GM12878 (cell line): ENCODE measurements around the gene CHMP6. TPM values are rescaled to one million over a fixed set of nuclear protein-coding genes. Genes with fewer than 3 reads are reported as not detected.

Experiments used
- ATAC-seq: fragments of 200-7000 bp; cut with Tn5 transposase; 3 replicates; pipeline ENCODE4 v1.9.1; 2020; ENCODE audit warnings: mild to moderate bottlenecking, moderate library complexity
- BruUV-seq: library from RNA; stranded (reverse); fragments of 400-500 nt; replicated peaks from 2 replicates; lab custom pipeline; 2021; lab: Mats Ljungman, UMichigan
- CTCF ChIA-PET: fragments of 300-600 bp; sonication (Branson Sonifier 250); formaldehyde crosslinking; extraction: SDS; loops from one replicate; lab custom pipeline; 2021; ENCODE audit warnings: inconsistent platforms; lab: Yijun Ruan, JAX
- POLR2A ChIA-PET: fragments of 350-600 bp; formaldehyde crosslinking; extraction: SDS; loops from one replicate; lab custom pipeline; 2021; ENCODE audit warnings: inconsistent platforms; lab: Charles Lee
- RAD21 ChIA-PET: fragments of 300-600 bp; sonication (Branson Sonifier 250); formaldehyde crosslinking; loops from one replicate; lab custom pipeline; 2023; ENCODE audit warnings: antibody characterized with exemption; ENCODE audit not compliant: unreplicated experiment; lab: Charles Lee
- SMC1A ChIA-PET: fragments of 300-600 bp; sonication (Branson Sonifier 250); formaldehyde crosslinking; loops from one replicate; lab custom pipeline; 2023; ENCODE audit not compliant: unreplicated experiment, uncharacterized antibody; lab: Charles Lee
- DNase-seq: peaks from one replicate; pipeline ENCODE4 v3.0.0-alpha.2; 2011; ENCODE audit warnings: low read depth, low spot score
- FAIRE-seq: peaks from 3 replicates; lab custom pipeline; 2011; peaks lifted over from hg19 to GRCh38; lab: Jason Lieb, UNC
- H2AFZ ChIP-seq: 2 replicates; pipeline ENCODE4 v1.6.0; 2011; ENCODE audit warnings: low read depth, low read length, control low read depth; ENCODE audit not compliant: control insufficient read depth
- H3K27ac ChIP-seq: 2 replicates; pipeline ENCODE4 v1.5.1; 2011; ENCODE audit warnings: control low read depth; ENCODE audit not compliant: control insufficient read depth, insufficient read depth
- H3K27me3 ChIP-seq, 2 experiments: replicated peaks in 1 of 2; 2 replicates each; pipeline versions ENCODE4 v1.6.0 to v1.6.1; 2011; ENCODE audit warnings: low read length in 1 of 2; ENCODE audit not compliant: control insufficient read depth in 2 of 2, insufficient read depth in 2 of 2
- H3K36me3 ChIP-seq, 2 experiments: 2 replicates each; pipeline ENCODE4 v1.5.1; 2011; ENCODE audit warnings: low read length in 1 of 2; ENCODE audit not compliant: control insufficient read depth in 2 of 2, insufficient read depth in 2 of 2
- H3K4me1 ChIP-seq: 2 replicates; pipeline ENCODE4 v1.6.1; 2011; ENCODE audit warnings: mild to moderate bottlenecking, low read length, moderate library complexity, mixed read lengths; ENCODE audit not compliant: control insufficient read depth, insufficient read depth
- H3K4me2 ChIP-seq: 2 replicates; pipeline ENCODE4 v1.6.0; 2011; ENCODE audit warnings: control low read depth; ENCODE audit not compliant: control insufficient read depth, insufficient read depth
- H3K4me3 ChIP-seq: fragments of 200-600 bp; sonication (generic); 2 replicates; pipeline ENCODE4 v1.5.1; 2016
- H3K79me2 ChIP-seq: 2 replicates; pipeline ENCODE4 v1.6.0; 2011; ENCODE audit warnings: low read length; ENCODE audit not compliant: control insufficient read depth, insufficient read depth
- H3K9ac ChIP-seq: 2 replicates; pipeline ENCODE4 v1.8.0; 2011; ENCODE audit warnings: low read length, control low read depth, mixed read lengths; ENCODE audit not compliant: control insufficient read depth, insufficient read depth
- H3K9me3 ChIP-seq: replicated peaks from 3 replicates; pipeline ENCODE4 v1.5.1; 2011; ENCODE audit warnings: mild to moderate bottlenecking, low read length; ENCODE audit not compliant: control insufficient read depth, insufficient read depth
- H4K20me1 ChIP-seq: 2 replicates; pipeline ENCODE4 v1.6.0; 2011; ENCODE audit not compliant: control insufficient read depth, insufficient read depth
- CBX3 ChIP-seq: fragments of 200-600 bp; sonication (generic); IDR thresholded peaks from 2 replicates; pipeline ENCODE4 v1.6.1; 2016; ENCODE audit warnings: low read depth, borderline replicate concordance
- FOS ChIP-seq: IDR thresholded peaks from 3 replicates; pipeline ENCODE4 v1.6.1; 2011; ENCODE audit warnings: borderline replicate concordance; ENCODE audit not compliant: insufficient read length; ENCODE audit errors: extremely low read depth
- KLF5 ChIP-seq: fragments of 450-650 bp; IDR thresholded peaks from 2 replicates; pipeline ENCODE4 v1.6.1; 2014; ENCODE audit warnings: mild to moderate bottlenecking; ENCODE audit not compliant: partially characterized antibody
- MTA2 ChIP-seq: fragments of 450-650 bp; IDR thresholded peaks from 2 replicates; pipeline ENCODE4 v1.6.1; 2016; ENCODE audit warnings: low read depth, mild to moderate bottlenecking, moderate library complexity
- NFXL1 ChIP-seq: fragments of 450-650 bp; IDR thresholded peaks from 2 replicates; pipeline ENCODE4 v1.6.1; 2017; ENCODE audit warnings: antibody characterized with exemption, mild to moderate bottlenecking, borderline replicate concordance
- POLR2AphosphoS5 ChIP-seq: IDR thresholded peaks from 2 replicates; pipeline ENCODE4 v1.6.1; 2011; ENCODE audit warnings: mild to moderate bottlenecking, low read length, inconsistent platforms
- SMARCA5 ChIP-seq: fragments of 450-650 bp; IDR thresholded peaks from 2 replicates; pipeline ENCODE4 v1.6.1; 2017; ENCODE audit warnings: mild to moderate bottlenecking
- WGBS: methylation state at CpG from one replicate; pipeline ENCODE4 v1.1.6; 2016; ENCODE audit warnings: low lambda C conversion rate; ENCODE audit not compliant: insufficient replicate concordance, insufficient coverage; ENCODE audit errors: missing lambda C conversion rate; 5-methylcytosine and 5-hydroxymethylcytosine counted together
- in situ Hi-C: fragments of 300-500 bp; cut with MboI; formaldehyde crosslinking; loops from 9 replicates; pipeline ENCODE4 v1.14.3; 2018; ENCODE audit warnings: mixed read lengths
- intact Hi-C: fragments of 100-400 bp; cut with micrococcal nuclease; formaldehyde crosslinking; loops from one replicate; pipeline ENCODE4 v1.14.2; 2022; ENCODE audit not compliant: unreplicated experiment
- polyA plus RNA-seq, 11 experiments: library from polyadenylated mRNA; depleted of rRNA in 4 of 11; unstranded in 6 of 11; stranded (reverse) in 5 of 11; fragments of >200 nt; fragmentation: Nextera tagmentation in 4 of 11; fragmentation: Illumina TruSeq in 1 of 11; extraction: Ambion mirVana in 4 of 11; extraction: Trizol in 1 of 11; gene quantifications; 1 replicate in 1 of 11; 2 replicates in 10 of 11; pipeline versions ENCODE4 v1.2.1 to v1.2.3, GENCODE V29; 2011 to 2016; ENCODE audit warnings: inconsistent platforms in 2 of 11, missing spikeins in 2 of 11, low read depth in 1 of 11
- total RNA-seq, 4 experiments: library from RNA; depleted of rRNA in 3 of 4; stranded (reverse); fragments of >200 nt in 3 of 4; fragmentation: Illumina TruSeq in 1 of 4; extraction: Trizol in 1 of 4; gene quantifications; 2 replicates each; pipeline versions ENCODE4 v1.2.1 to v1.2.3, GENCODE V29; 2013 to 2021
- TF ChIP-seq, protein P1 (sequence below): IDR thresholded peaks from 2 replicates; pipeline ENCODE4 v1.6.1; 2012; ENCODE audit warnings: mild to moderate bottlenecking, low read depth, low read length
- TF ChIP-seq, protein P2 (sequence below): fragments of 450-650 bp; IDR thresholded peaks from 2 replicates; pipeline ENCODE4 v1.6.1; 2016; ENCODE audit warnings: mild to moderate bottlenecking
- TF ChIP-seq, protein P3 (sequence below): fragments of 450-650 bp; IDR thresholded peaks from 2 replicates; pipeline ENCODE4 v1.6.1; 2018; ENCODE audit warnings: mild to moderate bottlenecking, low read depth, moderate library complexity; ENCODE audit not compliant: partially characterized antibody
- TF ChIP-seq, protein P4 (sequence below): IDR thresholded peaks from 2 replicates; pipeline ENCODE4 v1.6.1; 2012; ENCODE audit warnings: low read depth, low read length, improper control_type of control experiment

The CHMP6 gene
- total and polyA plus RNA-seq, 10 of the 15 experiments (the other 5 are each of a cell fraction or from before 2014, with no cell fraction given) = 0.21 to 37.9 (median 14.7) TPM

DNA sequence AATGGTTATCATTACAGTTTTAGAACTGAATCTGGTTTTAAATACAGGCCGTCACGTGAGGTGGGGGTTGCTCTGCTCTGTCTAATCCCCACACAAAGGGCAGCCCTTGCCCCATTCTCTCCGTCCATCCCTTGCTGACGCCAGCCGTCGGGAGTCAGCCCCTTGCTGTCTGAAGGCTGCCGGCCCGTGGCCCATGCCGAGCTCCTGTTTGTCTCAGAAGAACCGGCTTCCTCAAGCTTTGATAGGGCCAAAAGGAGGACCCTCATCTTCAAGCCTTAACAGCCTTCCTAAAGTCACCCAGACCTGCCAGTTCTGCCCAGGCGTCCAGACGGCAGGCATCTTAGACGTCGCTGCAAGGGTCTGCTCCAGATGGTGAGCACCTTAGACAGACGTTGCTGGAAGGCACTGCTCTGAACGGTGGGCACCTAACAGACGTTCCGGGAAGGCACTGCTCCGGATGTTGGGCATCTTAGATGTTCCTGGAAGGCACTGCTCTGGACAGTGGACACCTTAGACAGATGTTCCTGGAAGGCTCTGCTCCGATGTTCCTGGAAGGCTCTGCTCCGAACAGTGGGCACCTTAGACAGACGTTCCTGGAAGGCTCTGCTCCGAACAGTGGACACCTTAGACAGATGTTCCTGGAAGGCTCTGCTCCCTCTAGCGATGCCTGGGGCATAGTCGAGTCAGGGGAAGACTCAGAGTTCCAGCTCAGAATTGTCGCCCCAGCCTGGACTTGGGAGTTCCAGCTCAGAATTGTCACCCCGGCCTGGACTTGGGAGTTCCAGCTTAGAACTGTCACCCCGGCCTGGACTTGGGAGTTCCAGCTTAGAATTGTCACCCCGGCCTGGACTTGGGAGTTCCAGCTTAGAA, 35.1 kb upstream of the CHMP6 start:
- no peaks in the 10 kb centered on the region for H4K20me1 ChIP-seq
- intact Hi-C loops (no loop called here), in situ Hi-C loops (no loop called here)
- H3K4me2 ChIP-seq = no peak overlapping the region
- DNase-seq (no peak), FAIRE-seq (no peak), ATAC-seq (no peak)
- no peaks in the 10 kb centered on the region for H3K9me3 ChIP-seq
- SMC1A ChIA-PET = interaction anchor here (0.8 to 1.8 kb wide), 5 partner anchors 13 to 91 kb away, joined by 3 to 5 read pairs (median 3); no protein-coding TSS in a partner anchor
- RAD21 ChIA-PET = no interaction called here
- H3K9ac ChIP-seq = no peak overlapping the region
- no TSS peak for BruUV-seq
- H3K4me1 ChIP-seq = no peaks in the 10 kb centered on the region
- WGBS = 87% methylated on average over 27 of the region's 29 CpGs
- H3K79me2 ChIP-seq = no peaks in the 10 kb centered on the region
- no peak overlapping the region for H3K27ac ChIP-seq
- no peaks in the 10 kb centered on the region for H3K27me3 ChIP-seq
- no peaks in the 10 kb centered on the region for H3K36me3 ChIP-seq
- POLR2A ChIA-PET = interaction anchor here (0.6 kb wide), 1 partner anchor 757 kb away, joined by 3 read pairs; no protein-coding TSS in a partner anchor
- H3K4me3 ChIP-seq = no peak overlapping the region
- no peak overlapping the region for H2AFZ ChIP-seq
- CTCF ChIA-PET = interaction anchor here (0.6 kb wide), 1 partner anchor 90 kb away, joined by 4 read pairs; no protein-coding TSS in a partner anchor
- TF ChIP-seq CBX3 = no peak
- TF ChIP-seq, protein P1, sequence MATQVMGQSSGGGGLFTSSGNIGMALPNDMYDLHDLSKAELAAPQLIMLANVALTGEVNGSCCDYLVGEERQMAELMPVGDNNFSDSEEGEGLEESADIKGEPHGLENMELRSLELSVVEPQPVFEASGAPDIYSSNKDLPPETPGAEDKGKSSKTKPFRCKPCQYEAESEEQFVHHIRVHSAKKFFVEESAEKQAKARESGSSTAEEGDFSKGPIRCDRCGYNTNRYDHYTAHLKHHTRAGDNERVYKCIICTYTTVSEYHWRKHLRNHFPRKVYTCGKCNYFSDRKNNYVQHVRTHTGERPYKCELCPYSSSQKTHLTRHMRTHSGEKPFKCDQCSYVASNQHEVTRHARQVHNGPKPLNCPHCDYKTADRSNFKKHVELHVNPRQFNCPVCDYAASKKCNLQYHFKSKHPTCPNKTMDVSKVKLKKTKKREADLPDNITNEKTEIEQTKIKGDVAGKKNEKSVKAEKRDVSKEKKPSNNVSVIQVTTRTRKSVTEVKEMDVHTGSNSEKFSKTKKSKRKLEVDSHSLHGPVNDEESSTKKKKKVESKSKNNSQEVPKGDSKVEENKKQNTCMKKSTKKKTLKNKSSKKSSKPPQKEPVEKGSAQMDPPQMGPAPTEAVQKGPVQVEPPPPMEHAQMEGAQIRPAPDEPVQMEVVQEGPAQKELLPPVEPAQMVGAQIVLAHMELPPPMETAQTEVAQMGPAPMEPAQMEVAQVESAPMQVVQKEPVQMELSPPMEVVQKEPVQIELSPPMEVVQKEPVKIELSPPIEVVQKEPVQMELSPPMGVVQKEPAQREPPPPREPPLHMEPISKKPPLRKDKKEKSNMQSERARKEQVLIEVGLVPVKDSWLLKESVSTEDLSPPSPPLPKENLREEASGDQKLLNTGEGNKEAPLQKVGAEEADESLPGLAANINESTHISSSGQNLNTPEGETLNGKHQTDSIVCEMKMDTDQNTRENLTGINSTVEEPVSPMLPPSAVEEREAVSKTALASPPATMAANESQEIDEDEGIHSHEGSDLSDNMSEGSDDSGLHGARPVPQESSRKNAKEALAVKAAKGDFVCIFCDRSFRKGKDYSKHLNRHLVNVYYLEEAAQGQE = no peak
- TF ChIP-seq POLR2AphosphoS5 = no peak
- TF ChIP-seq, protein P2, sequence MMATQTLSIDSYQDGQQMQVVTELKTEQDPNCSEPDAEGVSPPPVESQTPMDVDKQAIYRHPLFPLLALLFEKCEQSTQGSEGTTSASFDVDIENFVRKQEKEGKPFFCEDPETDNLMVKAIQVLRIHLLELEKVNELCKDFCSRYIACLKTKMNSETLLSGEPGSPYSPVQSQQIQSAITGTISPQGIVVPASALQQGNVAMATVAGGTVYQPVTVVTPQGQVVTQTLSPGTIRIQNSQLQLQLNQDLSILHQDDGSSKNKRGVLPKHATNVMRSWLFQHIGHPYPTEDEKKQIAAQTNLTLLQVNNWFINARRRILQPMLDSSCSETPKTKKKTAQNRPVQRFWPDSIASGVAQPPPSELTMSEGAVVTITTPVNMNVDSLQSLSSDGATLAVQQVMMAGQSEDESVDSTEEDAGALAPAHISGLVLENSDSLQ = no peak
- no peak for TF ChIP-seq NFXL1
- TF ChIP-seq, protein P3, sequence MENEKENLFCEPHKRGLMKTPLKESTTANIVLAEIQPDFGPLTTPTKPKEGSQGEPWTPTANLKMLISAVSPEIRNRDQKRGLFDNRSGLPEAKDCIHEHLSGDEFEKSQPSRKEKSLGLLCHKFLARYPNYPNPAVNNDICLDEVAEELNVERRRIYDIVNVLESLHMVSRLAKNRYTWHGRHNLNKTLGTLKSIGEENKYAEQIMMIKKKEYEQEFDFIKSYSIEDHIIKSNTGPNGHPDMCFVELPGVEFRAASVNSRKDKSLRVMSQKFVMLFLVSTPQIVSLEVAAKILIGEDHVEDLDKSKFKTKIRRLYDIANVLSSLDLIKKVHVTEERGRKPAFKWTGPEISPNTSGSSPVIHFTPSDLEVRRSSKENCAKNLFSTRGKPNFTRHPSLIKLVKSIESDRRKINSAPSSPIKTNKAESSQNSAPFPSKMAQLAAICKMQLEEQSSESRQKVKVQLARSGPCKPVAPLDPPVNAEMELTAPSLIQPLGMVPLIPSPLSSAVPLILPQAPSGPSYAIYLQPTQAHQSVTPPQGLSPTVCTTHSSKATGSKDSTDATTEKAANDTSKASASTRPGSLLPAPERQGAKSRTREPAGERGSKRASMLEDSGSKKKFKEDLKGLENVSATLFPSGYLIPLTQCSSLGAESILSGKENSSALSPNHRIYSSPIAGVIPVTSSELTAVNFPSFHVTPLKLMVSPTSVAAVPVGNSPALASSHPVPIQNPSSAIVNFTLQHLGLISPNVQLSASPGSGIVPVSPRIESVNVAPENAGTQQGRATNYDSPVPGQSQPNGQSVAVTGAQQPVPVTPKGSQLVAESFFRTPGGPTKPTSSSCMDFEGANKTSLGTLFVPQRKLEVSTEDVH = no peak
- TF ChIP-seq, protein P4, sequence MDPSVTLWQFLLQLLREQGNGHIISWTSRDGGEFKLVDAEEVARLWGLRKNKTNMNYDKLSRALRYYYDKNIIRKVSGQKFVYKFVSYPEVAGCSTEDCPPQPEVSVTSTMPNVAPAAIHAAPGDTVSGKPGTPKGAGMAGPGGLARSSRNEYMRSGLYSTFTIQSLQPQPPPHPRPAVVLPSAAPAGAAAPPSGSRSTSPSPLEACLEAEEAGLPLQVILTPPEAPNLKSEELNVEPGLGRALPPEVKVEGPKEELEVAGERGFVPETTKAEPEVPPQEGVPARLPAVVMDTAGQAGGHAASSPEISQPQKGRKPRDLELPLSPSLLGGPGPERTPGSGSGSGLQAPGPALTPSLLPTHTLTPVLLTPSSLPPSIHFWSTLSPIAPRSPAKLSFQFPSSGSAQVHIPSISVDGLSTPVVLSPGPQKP = no peak
- no peak for TF ChIP-seq MTA2
- TF ChIP-seq FOS = no peak
- TF ChIP-seq SMARCA5 = no peak
- no peak for TF ChIP-seq KLF5
